ENCODE measurements around the gene ANKDD1B.

The ANKDD1B gene

DNA sequence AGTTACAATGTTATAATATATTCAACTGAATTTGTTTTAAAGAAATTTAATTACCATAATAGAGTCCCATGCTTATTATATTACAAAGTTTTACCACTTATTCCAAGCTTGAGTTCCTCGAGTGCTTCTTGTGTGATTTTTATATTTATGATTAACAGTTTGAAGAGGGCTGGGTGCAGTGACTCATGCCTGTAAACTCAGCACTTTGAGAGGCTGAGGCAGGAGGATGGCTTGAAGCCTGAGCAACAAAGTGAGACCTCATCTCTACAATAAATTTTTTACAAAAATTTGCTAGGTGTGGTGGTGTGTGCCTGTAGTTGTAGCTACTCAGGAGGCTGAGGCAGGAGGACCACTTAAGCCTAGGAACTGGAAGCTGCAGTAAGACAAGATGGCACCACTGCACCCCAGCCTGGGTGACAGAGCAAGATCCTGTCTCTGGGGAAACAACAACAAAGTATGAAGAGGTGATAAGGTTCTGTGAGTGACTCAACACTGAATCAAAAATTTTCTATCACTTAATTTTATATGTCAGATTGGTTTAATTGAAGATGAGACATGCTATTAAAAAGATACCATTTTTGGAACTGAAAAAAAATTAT is 96.8 kb downstream of the ANKDD1B start:
- DNase-seq (ENCODE audit: low read depth) = no peak

- no peak for DNase-seq (ENCODE audit: low read depth)
These were observed 99.4 kb downstream of the ANKDD1B start for GRCh38 chr5:75710637-75711036.

DNA sequence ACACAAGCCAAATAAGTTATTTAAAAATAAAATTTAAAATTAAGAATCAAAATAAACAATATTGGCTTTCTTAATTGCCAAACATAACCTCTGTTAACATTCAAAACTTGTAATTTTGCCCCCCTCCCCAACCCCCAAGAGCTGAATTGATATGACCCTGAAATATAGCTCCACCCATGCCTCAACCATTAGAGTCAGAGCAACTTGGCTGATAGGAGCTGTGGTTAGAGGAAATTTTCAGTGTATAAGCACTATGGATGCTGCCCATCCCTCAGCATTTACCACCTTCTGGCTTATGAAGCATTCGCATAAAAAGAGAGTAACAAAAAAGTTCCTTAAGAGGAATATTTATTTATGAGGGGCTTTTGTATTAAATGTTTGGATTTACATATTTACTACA is 99.9 kb downstream of the ANKDD1B start:
- DNase-seq (ENCODE audit: low read depth) = no peak

DNA sequence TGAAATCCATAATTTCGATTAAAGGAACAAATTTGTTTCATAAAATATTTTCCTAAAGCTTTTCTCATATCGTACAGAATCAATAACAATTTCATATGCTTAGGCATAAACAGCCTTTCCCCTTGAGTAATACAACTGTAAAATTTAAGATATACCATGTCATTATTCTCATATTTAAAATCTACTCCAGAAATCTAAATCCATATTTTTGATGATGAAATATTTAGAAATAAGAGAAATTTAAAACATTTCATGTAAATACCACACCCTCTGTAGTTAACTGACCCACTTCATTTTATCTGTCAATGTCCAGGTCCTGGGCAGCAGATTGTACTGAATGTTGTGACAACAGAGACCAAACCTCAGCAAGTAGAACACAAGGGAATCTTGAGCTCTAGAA is 100.8 kb downstream of the ANKDD1B start:
- no peak for DNase-seq (ENCODE audit: low read depth)

DNA sequence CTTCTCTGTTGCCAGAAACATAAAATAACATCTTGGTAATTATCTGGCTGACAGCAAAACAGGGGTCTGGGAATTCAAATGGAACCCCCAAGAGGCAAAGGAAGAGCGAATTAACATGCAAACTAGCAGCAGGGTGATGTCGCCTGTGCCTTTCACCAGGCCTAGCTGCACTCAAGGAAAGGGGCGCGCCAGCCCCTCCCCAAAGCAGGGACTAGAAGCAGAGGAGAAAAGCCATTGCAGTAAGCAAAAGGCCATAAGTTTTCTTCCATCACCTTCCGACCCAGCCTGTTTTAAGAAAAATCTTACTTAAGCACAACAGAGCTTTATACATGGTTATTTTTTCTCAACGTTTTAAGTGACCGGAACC is 105.4 kb downstream of the ANKDD1B start:
- no peak for DNase-seq (ENCODE audit: low read depth)

DNA sequence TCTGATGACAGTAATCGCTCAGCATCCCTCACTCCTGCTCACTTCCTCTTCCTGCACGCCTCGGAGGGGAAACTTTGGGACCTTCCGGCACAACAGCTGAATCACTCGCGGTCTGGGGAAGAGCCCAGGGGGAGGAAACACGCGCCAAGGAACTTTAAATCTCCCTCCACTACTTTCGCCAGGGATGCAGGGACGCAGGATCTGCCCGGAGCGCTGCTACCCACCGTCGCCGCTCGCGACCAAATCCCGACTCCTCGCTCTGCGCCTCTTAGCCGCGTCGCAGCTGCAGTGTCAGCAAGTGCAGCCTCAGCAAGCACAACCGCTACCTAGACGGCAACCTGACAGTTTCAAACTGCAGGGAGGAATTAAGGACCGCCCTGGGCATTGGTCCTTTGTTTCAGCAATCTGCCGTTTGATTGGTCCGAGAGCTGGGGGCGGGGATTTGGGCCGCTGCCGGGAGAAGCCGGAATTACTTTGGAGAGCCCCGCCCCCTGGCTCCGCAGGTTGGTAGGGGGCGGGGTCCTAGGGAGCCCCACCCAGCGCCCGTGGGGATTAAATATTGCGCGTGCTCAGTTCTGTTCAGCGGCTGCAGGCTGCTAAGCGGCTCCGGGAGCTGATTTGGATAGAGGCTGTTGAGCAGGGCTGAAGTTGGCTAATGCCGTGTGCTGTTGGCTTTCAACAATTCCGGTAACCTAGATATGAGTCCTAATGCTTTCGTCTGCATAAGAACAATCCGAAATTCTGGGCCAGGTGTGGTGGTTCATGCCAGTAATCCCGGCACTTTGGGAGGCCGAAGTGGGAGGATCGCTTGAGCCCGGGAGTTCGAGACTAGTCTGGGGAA is 106.0 kb downstream of the ANKDD1B start, which contains the start of gene POC5:
Gene POC5 (minus strand): TSS at position 356 of the 841 bp plus-strand sequence. CDS start 4,500 bp downstream, outside the sequence.
- peak; percentile 93 for DNase-seq (ENCODE audit: low read depth)

DNA sequence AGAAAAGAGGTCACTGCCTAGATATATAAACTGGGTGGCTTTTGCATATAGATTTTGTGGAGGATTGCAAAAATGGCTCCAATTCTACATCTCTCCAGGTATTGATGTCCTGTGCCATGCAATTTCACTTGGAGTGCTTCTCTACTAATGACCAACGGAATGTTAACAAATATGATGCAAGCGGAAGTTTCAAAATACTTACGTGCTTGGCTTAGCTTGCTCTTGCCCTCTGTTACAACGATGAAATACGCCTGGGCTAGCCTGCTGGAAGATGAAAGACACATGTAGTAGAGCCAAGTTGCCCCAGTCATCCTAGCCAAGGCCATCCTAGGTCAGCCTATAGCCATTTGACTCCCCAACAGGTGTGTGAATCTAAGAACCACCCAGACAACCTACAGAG is 109.6 kb downstream of the ANKDD1B start:
- no peak for DNase-seq (ENCODE audit: low read depth)

Measured in fibroblast of the conjunctiva (primary cell).